ENCODE data around the gene DECR2.
"Not testable (repeated sequence)": the region's sequence is repeated elsewhere in the genome, so short reads cannot be mapped to it uniquely, and the experiment has no call there.

The DECR2 gene

DNA sequence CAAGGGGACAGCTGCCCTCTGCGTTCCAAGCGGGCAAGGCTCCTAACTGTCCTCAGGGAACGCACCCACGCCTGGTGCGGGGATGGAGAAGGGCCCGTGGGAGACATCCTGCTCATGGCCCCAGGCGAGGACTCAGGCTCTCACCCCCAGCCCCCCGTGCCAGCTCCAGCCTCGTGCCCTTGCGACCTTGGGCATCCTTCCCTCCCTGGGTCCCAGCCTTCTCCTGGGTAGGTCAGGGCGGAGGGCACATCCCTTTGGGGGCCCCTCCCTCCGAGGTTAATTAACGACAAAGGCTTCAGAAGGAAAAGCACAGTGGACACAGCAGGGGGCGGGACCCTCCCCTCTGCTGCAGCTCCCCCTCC, 22.9 kb upstream of the DECR2 start:
- no peaks in the 10 kb centered on the region for H3K9me3 ChIP-seq
- no peak overlapping the region for H3K27ac ChIP-seq
- TF ChIP-seq Cebpa-rat (IDR thresholded peaks at IDR 0.05), result no peak
- no peak overlapping the region for H3K4me3 ChIP-seq
- no peaks in the 10 kb centered on the region; the same call in 1 of the 2 replicates for H3K27me3 ChIP-seq
- H3K9ac ChIP-seq, result 0 out of 2 replicates have a peak overlapping the region, but pooled peaks have one; percentile 15
- no peak overlapping the region for H3K4me2 ChIP-seq
- peaks cover 34% of the 10 kb centered on the region for H4K20me1 ChIP-seq
- H3K36me3 ChIP-seq, result peaks cover 41% of the 10 kb centered on the region
- peaks cover 32% of the 10 kb centered on the region for H3K4me1 ChIP-seq

DNA sequence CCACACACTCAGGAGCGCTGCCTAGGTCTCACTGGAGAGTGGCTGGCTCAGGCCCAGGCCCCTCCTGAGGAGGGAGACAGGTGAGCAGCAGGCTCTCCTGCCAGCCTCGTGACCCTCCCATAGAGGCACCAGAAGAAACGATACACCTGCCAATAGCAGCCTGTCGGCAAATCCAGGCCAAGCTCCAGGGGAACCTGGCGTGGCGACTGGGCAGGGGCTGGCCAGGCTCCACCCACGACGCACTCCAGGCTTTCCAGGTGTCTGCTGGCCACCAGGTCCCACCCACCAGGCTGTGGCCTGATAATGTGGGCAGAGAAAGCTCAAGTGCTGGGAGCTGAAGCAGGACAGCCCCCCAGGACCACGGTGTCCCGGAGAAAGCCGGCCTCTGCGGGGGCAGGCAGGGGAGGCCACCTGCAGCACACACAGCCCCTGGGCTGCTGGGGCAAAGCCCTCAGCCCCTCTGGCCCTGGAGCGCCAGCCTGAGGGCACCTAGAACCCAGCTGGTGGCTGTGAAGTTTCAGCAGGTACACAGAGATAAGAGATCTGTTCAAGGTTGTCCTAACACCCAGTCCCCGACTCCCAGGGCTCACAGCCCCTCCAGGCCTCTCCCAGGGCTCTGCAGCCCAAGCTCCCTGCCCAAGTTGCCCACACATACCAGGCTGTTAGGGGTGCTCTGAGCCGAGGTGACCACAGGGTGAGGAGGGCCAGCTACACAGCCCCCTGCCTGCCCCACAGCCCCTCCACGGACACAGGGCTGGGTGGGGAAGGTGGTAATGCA, 22.3 kb upstream of the DECR2 start:
- peaks cover 34% of the 10 kb centered on the region for H4K20me1 ChIP-seq
- no peak overlapping the region for H3K4me2 ChIP-seq
- H3K36me3 ChIP-seq, result peaks cover 35% of the 10 kb centered on the region
- peak overlapping the region; percentile 48; the same call in 1 of the 2 replicates for H3K9ac ChIP-seq
- no peak overlapping the region for H3K27ac ChIP-seq
- peaks cover 37% of the 10 kb centered on the region for H3K4me1 ChIP-seq
- no peak for TF ChIP-seq Cebpa-rat (IDR thresholded peaks at IDR 0.05)
- no peak overlapping the region for H3K4me3 ChIP-seq
- no peaks in the 10 kb centered on the region for H3K9me3 ChIP-seq
- H3K27me3 ChIP-seq, result no peaks in the 10 kb centered on the region; the same call in 1 of the 2 replicates

DNA sequence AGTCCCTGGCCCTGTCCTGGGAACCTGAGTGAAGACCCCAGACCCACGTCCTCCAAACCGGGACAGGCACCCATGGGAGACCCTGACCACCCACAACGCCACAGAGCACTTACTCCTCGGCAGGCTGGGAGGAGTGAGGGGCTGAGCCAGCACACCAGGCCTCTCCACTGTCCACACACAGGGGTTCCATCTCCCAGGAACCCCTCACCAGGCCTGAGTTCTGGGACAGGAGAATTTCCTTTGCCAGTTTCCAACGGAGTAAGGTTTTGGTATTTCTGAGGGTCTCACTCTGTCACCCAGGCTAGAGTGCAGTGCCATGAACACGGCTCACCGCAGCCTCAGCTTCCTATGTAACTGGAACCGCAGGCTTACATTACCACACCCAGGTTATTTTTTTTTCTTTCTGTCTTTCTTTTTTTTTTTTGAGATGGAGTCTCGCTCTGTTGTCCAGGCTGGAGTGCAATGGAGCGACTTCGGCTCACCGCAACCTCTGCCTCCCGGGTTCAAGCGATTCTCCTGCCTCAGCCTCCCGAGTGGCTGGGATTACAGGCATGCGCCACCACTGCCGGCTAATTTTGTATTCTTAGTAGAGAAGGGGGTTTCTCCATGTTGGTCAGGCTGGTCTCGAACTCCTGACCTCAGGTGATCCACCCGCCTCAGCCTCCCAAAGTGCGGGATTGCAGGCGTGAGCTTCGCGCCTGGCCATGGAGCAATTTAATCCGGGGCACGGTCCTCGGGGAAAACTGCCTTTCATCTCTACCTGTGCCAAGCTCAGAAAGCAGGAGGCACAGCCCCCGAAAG, 21.5 kb upstream of the DECR2 start:
- no peak for TF ChIP-seq Cebpa-rat (IDR thresholded peaks at IDR 0.05)
- H3K27ac ChIP-seq, result no peak overlapping the region
- H3K9me3 ChIP-seq, result no peaks in the 10 kb centered on the region
- peak overlapping the region; percentile 100 for H3K4me2 ChIP-seq
- peaks cover 44% of the 10 kb centered on the region for H3K4me1 ChIP-seq
- H3K36me3 ChIP-seq, result peaks cover 27% of the 10 kb centered on the region
- 0 out of 2 replicates have a peak overlapping the region, but pooled peaks have one; percentile 48 for H3K9ac ChIP-seq
- no peaks in the 10 kb centered on the region; the same call in 1 of the 2 replicates for H3K27me3 ChIP-seq
- no peak overlapping the region for H3K4me3 ChIP-seq
- peaks cover 34% of the 10 kb centered on the region for H4K20me1 ChIP-seq

DNA sequence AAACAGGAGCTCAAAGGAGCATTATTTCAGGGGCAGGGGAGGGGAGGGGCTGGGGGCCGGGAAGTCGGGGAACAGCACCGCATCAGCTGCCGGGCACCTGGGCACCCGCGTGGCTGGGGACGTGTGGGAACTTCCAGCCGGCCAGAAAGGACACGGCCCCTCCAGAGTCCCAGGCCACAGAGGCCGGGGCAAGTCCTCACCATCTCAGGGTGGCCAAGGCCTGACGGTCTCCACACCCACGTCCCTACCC, 21.0 kb upstream of the DECR2 start:
- Histone ChIP-seq H3K4me1 (peaks cover 45% of the 10 kb centered on the region), H3K9ac (peak overlapping the region; percentile 85), H3K4me3 (peak overlapping the region; percentile 89), H3K27me3 (no peaks in the 10 kb centered on the region; the same call in 1 of the 2 replicates), H3K27ac (peak overlapping the region; percentile 78; the same call in 1 of the 2 replicates), H3K4me2 (peak overlapping the region; percentile 100), H3K36me3 (peaks cover 22% of the 10 kb centered on the region), H3K9me3 (no peaks in the 10 kb centered on the region), H4K20me1 (peaks cover 34% of the 10 kb centered on the region)
- TF ChIP-seq Cebpa-rat (IDR thresholded peaks at IDR 0.05), result no peak

- Histone ChIP-seq H4K20me1 (peaks cover 34% of the 10 kb centered on the region), H3K9ac (peak overlapping the region; percentile 85), H3K4me1 (peaks cover 50% of the 10 kb centered on the region), H3K4me2 (peak overlapping the region; percentile 100), H3K27ac (peak overlapping the region; percentile 78), H3K9me3 (no peaks in the 10 kb centered on the region), H3K27me3 (no peaks in the 10 kb centered on the region; the same call in 1 of the 2 replicates), H3K36me3 (peaks cover 17% of the 10 kb centered on the region), H3K4me3 (peak overlapping the region; percentile 89)
- TF ChIP-seq Cebpa-rat (IDR thresholded peaks at IDR 0.05), result no peak
These were observed 20.5 kb upstream of the DECR2 start for GRCh38 chr16:381012-381788.

DNA sequence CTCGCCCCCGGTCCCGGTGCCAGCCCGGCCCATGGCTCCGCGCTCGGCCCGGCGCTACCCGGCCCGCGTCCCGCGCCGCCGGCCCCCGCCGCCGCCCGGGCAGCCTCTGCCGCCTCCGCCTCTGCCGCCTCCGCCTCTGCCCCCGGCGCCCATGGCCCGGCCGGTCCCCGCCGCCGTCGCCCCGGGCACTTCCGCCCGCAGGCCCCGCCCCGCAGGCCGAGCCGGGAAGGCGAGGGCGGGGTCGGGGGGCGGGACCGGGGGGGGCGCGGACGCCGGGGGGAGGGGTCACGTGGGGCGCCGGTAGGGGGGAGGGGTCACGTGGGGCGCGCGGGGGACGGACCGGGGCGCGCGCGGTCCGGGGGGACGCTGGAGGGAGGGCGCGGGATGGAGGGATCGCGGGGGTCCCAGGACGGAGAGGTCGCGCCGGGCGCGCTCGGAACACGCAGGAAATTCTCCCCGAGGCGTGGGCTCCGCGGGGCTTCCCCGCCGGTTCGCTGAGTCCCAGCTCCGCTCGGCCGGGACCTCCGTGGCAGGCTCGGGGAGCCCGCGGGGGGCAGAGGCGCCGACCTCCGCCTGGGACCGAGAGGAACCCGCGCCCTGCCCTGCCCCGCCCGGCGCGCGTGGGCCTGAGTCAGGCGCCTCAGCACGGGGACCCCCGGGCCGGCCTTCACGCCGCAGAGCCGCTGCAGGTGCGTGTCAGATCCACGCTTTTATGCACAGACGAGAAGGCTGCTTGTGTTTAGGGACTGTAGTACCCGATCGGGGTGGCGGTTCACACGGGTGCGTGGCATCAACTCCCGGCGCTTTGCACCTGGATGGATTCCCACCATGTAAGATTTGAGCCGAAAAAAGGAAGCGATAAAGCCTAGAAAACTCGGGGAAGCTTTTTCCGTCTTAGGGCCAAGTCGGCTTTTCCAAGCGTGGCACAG, 19.6 kb upstream of the DECR2 start, which contains the start of gene PGAP6:
Gene PGAP6, minus strand, starts transcription at position 190 of the 929 bp plus-strand sequence. Its CDS starts 157 bp downstream, at position 33.
- Histone ChIP-seq H3K4me1 (peaks cover 56% of the 10 kb centered on the region), H3K27ac (peak within 1 kb of the TSS; percentile 89), H4K20me1 (peaks cover 29% of the 10 kb centered on the region), H3K4me2 (peak within 1 kb of the TSS; percentile 100), H3K36me3 (peaks cover 8% of the 10 kb centered on the region), H3K4me3 (peak within 1 kb of the TSS; percentile 89), H3K27me3 (no peaks in the 10 kb centered on the region; the same call in 1 of the 2 replicates), H3K9ac (peak within 1 kb of the TSS; percentile 85), H3K9me3 (no peaks in the 10 kb centered on the region)
- TF ChIP-seq Cebpa-rat (IDR thresholded peaks at IDR 0.05), result no peak

DNA sequence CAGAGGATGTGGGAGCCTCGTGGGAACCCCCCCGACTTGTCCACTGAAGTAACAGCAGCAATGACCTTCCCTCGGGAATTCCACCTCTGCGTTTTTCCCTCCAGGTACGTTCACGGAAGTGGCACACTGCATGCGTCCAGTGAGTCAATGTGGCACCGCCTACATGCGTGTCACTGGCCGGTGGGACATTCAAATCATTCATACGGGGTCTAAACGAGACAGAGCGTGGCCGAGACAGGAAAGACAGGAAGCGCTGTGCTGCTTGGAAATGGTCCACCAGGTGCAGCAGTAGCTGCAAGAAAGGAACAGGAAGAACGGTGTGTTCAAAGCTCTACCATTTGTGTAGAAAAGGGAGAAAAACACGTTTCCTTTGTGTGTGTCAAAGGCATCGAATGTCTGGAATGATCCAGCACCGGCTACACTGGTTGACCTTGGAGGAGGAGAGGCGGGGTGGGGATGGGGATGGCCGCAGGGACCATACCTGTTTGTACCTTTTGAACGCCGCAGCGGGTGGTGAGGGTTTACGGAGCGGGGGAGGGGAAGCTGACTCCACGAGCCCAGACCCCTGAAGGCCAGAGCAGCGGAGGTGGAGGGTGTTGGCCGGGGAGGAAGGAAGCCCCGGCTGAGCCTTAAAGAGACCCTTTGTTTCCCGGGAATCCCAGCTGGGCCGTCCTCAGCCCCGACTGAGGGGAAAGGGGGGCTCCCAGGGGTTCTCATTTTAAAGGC, 18.2 kb upstream of the DECR2 start:
- H3K36me3 ChIP-seq, result no peaks in the 10 kb centered on the region
- H3K27ac ChIP-seq, result 0 out of 2 replicates have a peak overlapping the region, but pooled peaks have one; percentile 21
- H3K4me2 ChIP-seq, result peak overlapping the region; percentile 100
- peaks cover 56% of the 10 kb centered on the region for H3K4me1 ChIP-seq
- peak overlapping the region; percentile 89 for H3K4me3 ChIP-seq
- H3K9ac ChIP-seq, result peak overlapping the region; percentile 85; the same call in 1 of the 2 replicates
- H3K9me3 ChIP-seq, result no peaks in the 10 kb centered on the region
- no peaks in the 10 kb centered on the region; the same call in 1 of the 2 replicates for H3K27me3 ChIP-seq
- peaks cover 28% of the 10 kb centered on the region for H4K20me1 ChIP-seq
- TF ChIP-seq Cebpa-rat (IDR thresholded peaks at IDR 0.05), result no peak

GRCh38 chr16:386641-387156, 15.0 kb upstream of the DECR2 start:
- H3K4me1 ChIP-seq, result peaks cover 37% of the 10 kb centered on the region
- H3K4me3 ChIP-seq, result no peak overlapping the region
- no peaks in the 10 kb centered on the region for H4K20me1 ChIP-seq
- H3K9me3 ChIP-seq, result no peaks in the 10 kb centered on the region
- no peaks in the 10 kb centered on the region; the same call in 1 of the 2 replicates for H3K27me3 ChIP-seq
- peak overlapping the region; percentile 37; the same call in 1 of the 2 replicates for H3K4me2 ChIP-seq
- TF ChIP-seq Cebpa-rat (IDR thresholded peaks at IDR 0.05), result no peak
- no peak overlapping the region for H3K27ac ChIP-seq
- no peaks in the 10 kb centered on the region for H3K36me3 ChIP-seq
- H3K9ac ChIP-seq, result no peak overlapping the region

- H3K27ac ChIP-seq, H3K4me2 ChIP-seq: not testable (repeated sequence)
These were observed 13.7 kb upstream of the DECR2 start for GRCh38 chr16:387761-388666.

More at GRCh38 chr16:387761-388666, 13.7 kb upstream of the DECR2 start:
- not testable (repeated sequence) for H4K20me1 ChIP-seq, H3K27me3 ChIP-seq, H3K9ac ChIP-seq, H3K4me3 ChIP-seq, H3K9me3 ChIP-seq, H3K36me3 ChIP-seq
- H3K4me1 ChIP-seq, result peaks cover 32% of the 10 kb centered on the region

Data from BLaER1 (cell line).